ENCODE measurements around the gene F13B. TPM values are rescaled to one million over a fixed set of nuclear protein-coding genes. Genes with fewer than 3 reads are reported as not detected.

Gene F13B
- total and polyA plus RNA-seq, 2 experiments from 2014 or later: 5.5 to 12.3 TPM

- Histone ChIP-seq H3K27me3 (no peaks in the 10 kb centered on the region), H3K27ac (no peak overlapping the region), H3K9me3 (ENCODE audit: low read depth) (no peaks in the 10 kb centered on the region), H2AFZ (no peak overlapping the region), H4K20me1 (ENCODE audit: insufficient read depth, poor library complexity, severe bottlenecking) (no peaks in the 10 kb centered on the region), H3K4me2 (no peak overlapping the region), H3K9me2 (replicated peaks; ENCODE audit: insufficient read depth) (no peaks in the 10 kb centered on the region), H3K79me2 (no peaks in the 10 kb centered on the region), H3K4me3 (no peak overlapping the region), H3K36me3 (replicated peaks; ENCODE audit: insufficient read depth, low read depth) (no peaks in the 10 kb centered on the region), H3K4me1 (ENCODE audit: insufficient read depth) (no peaks in the 10 kb centered on the region)
- no peak for DNase-seq (ENCODE audit: low spot score)
- TF ChIP-seq EZH2 (IDR thresholded peaks at IDR 0.05; ENCODE audit: borderline replicate concordance) (no peak), EZH2phosphoT487 (IDR thresholded peaks at IDR 0.05; ENCODE audit: low read depth, severe bottlenecking, unreplicated experiment) (no peak), CTCF (IDR thresholded peaks at IDR 0.05; ENCODE audit: poor library complexity) (no peak)
Measured at GRCh38 chr1:197083474-197083873, 16.4 kb upstream of the F13B start.

GRCh38 chr1:197081117-197081753 is 14.2 kb upstream of the F13B start:
- WGBS (ENCODE audit: low lambda C conversion rate, missing lambda C conversion rate): 99% methylated on average over 5 of the region's 5 CpGs
- no peak for TF ChIP-seq EZH2phosphoT487 (IDR thresholded peaks at IDR 0.05; ENCODE audit: low read depth, severe bottlenecking, unreplicated experiment)
- no peak for TF ChIP-seq EZH2 (IDR thresholded peaks at IDR 0.05; ENCODE audit: borderline replicate concordance)
- no peaks in the 10 kb centered on the region for H3K9me3 ChIP-seq (ENCODE audit: low read depth)

GRCh38 chr1:197080323-197080722 is 13.3 kb upstream of the F13B start:
- no peaks in the 10 kb centered on the region for H3K79me2 ChIP-seq
- 95% methylated on average over 2 of the region's 2 CpGs for WGBS (ENCODE audit: low lambda C conversion rate, missing lambda C conversion rate)
- H3K4me3 ChIP-seq: no peak overlapping the region
- no peak overlapping the region for H3K4me2 ChIP-seq
- H2AFZ ChIP-seq: no peak overlapping the region
- H3K4me1 ChIP-seq (ENCODE audit: insufficient read depth): no peaks in the 10 kb centered on the region
- no peak overlapping the region for H3K27ac ChIP-seq
- H3K27me3 ChIP-seq: no peaks in the 10 kb centered on the region
- no peaks in the 10 kb centered on the region for H4K20me1 ChIP-seq (ENCODE audit: insufficient read depth, poor library complexity, severe bottlenecking)
- no peaks in the 10 kb centered on the region for H3K36me3 ChIP-seq (replicated peaks; ENCODE audit: insufficient read depth, low read depth)
- no peak for TF ChIP-seq CTCF (IDR thresholded peaks at IDR 0.05; ENCODE audit: poor library complexity)
- no peak for TF ChIP-seq EZH2 (IDR thresholded peaks at IDR 0.05; ENCODE audit: borderline replicate concordance)
- no peak for TF ChIP-seq EZH2phosphoT487 (IDR thresholded peaks at IDR 0.05; ENCODE audit: low read depth, severe bottlenecking, unreplicated experiment)
- H3K9me3 ChIP-seq (ENCODE audit: low read depth): no peaks in the 10 kb centered on the region
- no peak for DNase-seq (ENCODE audit: low spot score)
- H3K9me2 ChIP-seq (replicated peaks; ENCODE audit: insufficient read depth): no peaks in the 10 kb centered on the region

More at GRCh38 chr1:197081117-197081753, 14.2 kb upstream of the F13B start:
- Histone ChIP-seq H3K27me3 (no peaks in the 10 kb centered on the region), H4K20me1 (ENCODE audit: insufficient read depth, poor library complexity, severe bottlenecking) (no peaks in the 10 kb centered on the region), H3K4me2 (no peak overlapping the region), H3K4me1 (ENCODE audit: insufficient read depth) (no peaks in the 10 kb centered on the region), H3K9me2 (replicated peaks; ENCODE audit: insufficient read depth) (no peaks in the 10 kb centered on the region), H3K27ac (no peak overlapping the region), H3K4me3 (no peak overlapping the region), H3K79me2 (no peaks in the 10 kb centered on the region), H2AFZ (no peak overlapping the region), H3K36me3 (replicated peaks; ENCODE audit: insufficient read depth, low read depth) (no peaks in the 10 kb centered on the region)
- no peak for DNase-seq (ENCODE audit: low spot score)

GRCh38 chr1:197076585-197076984 is 9.5 kb upstream of the F13B start:
- H3K4me1 ChIP-seq (ENCODE audit: insufficient read depth): no peaks in the 10 kb centered on the region
- H4K20me1 ChIP-seq (ENCODE audit: insufficient read depth, poor library complexity, severe bottlenecking): no peaks in the 10 kb centered on the region
- 91% methylated on average over 1 of the region's 1 CpG for WGBS (ENCODE audit: low lambda C conversion rate, missing lambda C conversion rate)
- no peak overlapping the region for H3K4me2 ChIP-seq
- no peak overlapping the region for H3K4me3 ChIP-seq
- no peaks in the 10 kb centered on the region for H3K27me3 ChIP-seq
- no peak overlapping the region for H3K27ac ChIP-seq
- H3K9me2 ChIP-seq (replicated peaks; ENCODE audit: insufficient read depth): no peaks in the 10 kb centered on the region
- no peaks in the 10 kb centered on the region for H3K79me2 ChIP-seq
- H3K36me3 ChIP-seq (replicated peaks; ENCODE audit: insufficient read depth, low read depth): no peaks in the 10 kb centered on the region
- no peaks in the 10 kb centered on the region for H3K9me3 ChIP-seq (ENCODE audit: low read depth)
- TF ChIP-seq EZH2phosphoT487 (IDR thresholded peaks at IDR 0.05; ENCODE audit: low read depth, severe bottlenecking, unreplicated experiment): no peak
- TF ChIP-seq CTCF (IDR thresholded peaks at IDR 0.05; ENCODE audit: poor library complexity): no peak
- no peak for TF ChIP-seq EZH2 (IDR thresholded peaks at IDR 0.05; ENCODE audit: borderline replicate concordance)
- H2AFZ ChIP-seq: no peak overlapping the region
- no peak for DNase-seq (ENCODE audit: low spot score)
